HUES6 (cell line): ENCODE results near the gene CLIC4.
"Not testable (repeated sequence)": the region's sequence is repeated elsewhere in the genome, so short reads cannot be mapped to it uniquely, and the experiment has no call there.

Source experiments
- H3K27ac ChIP-seq: 2 replicates; pipeline ENCODE4 v1.7.0; 2013; ENCODE audit warnings: low read depth, mild to moderate bottlenecking, low read length, inconsistent platforms
- H3K27me3 ChIP-seq: 2 replicates; pipeline ENCODE4 v1.6.1; 2013; ENCODE audit warnings: low read length; ENCODE audit not compliant: control insufficient read depth, insufficient read depth
- H3K36me3 ChIP-seq: 2 replicates; pipeline ENCODE4 v1.6.1; 2013; ENCODE audit warnings: low read length; ENCODE audit not compliant: control insufficient read depth, insufficient read depth
- H3K4me1 ChIP-seq: 2 replicates; pipeline ENCODE4 v1.6.1; 2013; ENCODE audit warnings: low read length; ENCODE audit not compliant: control insufficient read depth, insufficient read depth
- H3K4me3 ChIP-seq: 2 replicates; pipeline ENCODE4 v1.5.1; 2013; ENCODE audit warnings: low read depth, low read length
- H3K9ac ChIP-seq: one replicate; pipeline ENCODE4 v1.6.1; 2013; ENCODE audit warnings: mild to moderate bottlenecking, low read length
- H3K9me3 ChIP-seq: 2 replicates; pipeline ENCODE4 v1.6.1; 2013; ENCODE audit warnings: low read depth, low read length; ENCODE audit not compliant: control insufficient read depth, insufficient read depth

Gene CLIC4

DNA sequence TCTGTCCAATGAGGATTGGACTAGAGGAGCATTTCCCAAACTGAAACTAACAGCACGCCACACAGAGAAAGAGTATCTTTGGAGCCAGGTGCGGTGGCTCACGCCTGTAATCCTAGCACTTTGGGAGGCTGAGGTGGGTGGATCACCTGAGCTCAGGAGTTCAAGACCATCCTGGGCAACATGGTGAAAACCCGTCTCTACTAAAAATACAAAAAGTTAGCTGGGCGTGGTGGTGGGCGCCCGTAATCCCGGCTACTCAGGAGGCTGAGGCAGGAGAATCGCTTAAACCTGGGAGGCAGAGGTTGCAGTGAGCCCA lies 39.2 kb upstream of the CLIC4 start:
- not testable (repeated sequence) for H3K27me3 ChIP-seq, H3K4me3 ChIP-seq

DNA sequence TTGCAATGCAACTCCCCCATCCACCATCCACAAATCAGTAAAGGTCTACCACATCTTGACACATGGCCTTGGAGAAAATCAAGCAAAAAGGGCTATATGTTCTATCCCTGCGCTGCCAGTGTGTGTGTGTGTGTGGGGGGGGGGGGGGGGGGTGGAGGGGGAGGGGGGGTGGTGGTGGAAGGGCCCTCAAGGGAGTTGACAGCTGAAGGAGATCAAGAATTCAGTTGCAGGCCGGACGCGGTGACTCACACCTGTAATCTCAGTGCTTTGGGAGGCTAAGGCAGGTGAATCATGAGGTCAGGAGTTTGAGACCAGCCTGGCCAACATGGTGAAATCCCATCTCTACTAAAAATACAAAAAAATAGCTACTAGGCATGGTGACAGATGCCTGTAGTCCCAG lies 37.6 kb upstream of the CLIC4 start:
- Histone ChIP-seq H3K9ac (no peak overlapping the region), H3K4me1 (peaks cover 15% of the 10 kb centered on the region), H3K27ac (no peak overlapping the region), H3K9me3 (no peaks in the 10 kb centered on the region), H3K4me3 (no peak overlapping the region), H3K27me3 (no peaks in the 10 kb centered on the region), H3K36me3 (no peaks in the 10 kb centered on the region)

More for the DNA sequence above, 39.2 kb upstream of the CLIC4 start:
- H3K9ac ChIP-seq, H3K36me3 ChIP-seq, H3K9me3 ChIP-seq, H3K27ac ChIP-seq: not testable (repeated sequence)
- H3K4me1 ChIP-seq = peaks cover 18% of the 10 kb centered on the region

DNA sequence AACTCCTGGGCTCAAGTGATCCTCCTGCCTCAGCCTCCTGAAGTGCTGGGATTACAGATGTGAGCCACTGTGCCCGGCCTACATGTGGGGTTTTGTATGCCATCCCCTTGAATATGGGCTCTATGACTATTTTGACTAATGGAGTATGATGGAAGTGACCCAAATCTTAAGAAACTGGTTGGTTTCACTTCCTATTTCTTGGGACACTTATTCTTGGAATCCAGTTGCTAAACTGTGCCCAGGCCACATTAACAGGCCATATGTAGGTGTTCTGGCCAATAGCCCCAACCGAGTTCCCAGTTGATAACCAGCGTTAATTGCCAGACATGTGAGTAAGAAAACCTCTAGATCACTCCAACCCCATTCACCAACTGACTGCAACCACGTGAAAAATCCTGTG lies 36.3 kb upstream of the CLIC4 start:
- peaks cover 12% of the 10 kb centered on the region for H3K4me1 ChIP-seq
- H3K36me3 ChIP-seq = no peaks in the 10 kb centered on the region
- no peaks in the 10 kb centered on the region for H3K9me3 ChIP-seq
- no peaks in the 10 kb centered on the region for H3K27me3 ChIP-seq
- H3K9ac ChIP-seq = no peak overlapping the region
- no peak overlapping the region for H3K4me3 ChIP-seq
- no peak overlapping the region for H3K27ac ChIP-seq

DNA sequence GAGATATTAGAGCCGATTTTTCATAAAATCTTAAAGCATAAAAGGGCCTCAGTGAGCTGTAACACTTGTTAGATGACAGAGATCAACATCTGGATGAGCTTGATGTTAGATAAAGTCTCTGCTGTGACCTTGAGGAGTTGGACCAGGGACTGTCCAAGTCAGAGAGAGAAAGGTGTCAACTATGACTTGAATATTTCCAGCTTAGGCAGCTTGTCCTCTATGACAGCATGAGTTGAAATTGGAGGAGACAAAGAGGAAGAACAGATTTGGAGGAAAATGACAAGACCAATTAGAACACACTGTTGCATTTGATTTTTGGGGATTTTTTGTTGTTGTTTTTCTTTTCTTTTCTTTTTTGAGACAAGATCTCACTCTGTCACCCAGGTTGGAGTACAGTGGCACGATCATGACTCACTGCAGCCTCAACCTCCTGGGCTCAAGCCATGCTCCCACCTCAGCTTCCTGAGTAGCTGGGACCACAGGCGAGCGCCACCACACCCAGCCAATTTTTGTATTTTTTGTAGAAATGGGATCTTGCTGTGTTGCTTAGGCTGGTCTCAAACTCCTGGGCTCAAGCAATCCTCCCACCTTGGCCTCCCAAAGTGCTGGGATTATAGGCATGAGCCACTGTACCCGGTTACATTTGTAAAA lies 35.3 kb upstream of the CLIC4 start:
- H3K36me3 ChIP-seq = no peaks in the 10 kb centered on the region
- no peak overlapping the region for H3K9ac ChIP-seq
- no peak overlapping the region for H3K27ac ChIP-seq
- H3K9me3 ChIP-seq = no peaks in the 10 kb centered on the region
- peaks cover 9% of the 10 kb centered on the region for H3K4me1 ChIP-seq
- no peak overlapping the region for H3K4me3 ChIP-seq
- no peaks in the 10 kb centered on the region for H3K27me3 ChIP-seq

DNA sequence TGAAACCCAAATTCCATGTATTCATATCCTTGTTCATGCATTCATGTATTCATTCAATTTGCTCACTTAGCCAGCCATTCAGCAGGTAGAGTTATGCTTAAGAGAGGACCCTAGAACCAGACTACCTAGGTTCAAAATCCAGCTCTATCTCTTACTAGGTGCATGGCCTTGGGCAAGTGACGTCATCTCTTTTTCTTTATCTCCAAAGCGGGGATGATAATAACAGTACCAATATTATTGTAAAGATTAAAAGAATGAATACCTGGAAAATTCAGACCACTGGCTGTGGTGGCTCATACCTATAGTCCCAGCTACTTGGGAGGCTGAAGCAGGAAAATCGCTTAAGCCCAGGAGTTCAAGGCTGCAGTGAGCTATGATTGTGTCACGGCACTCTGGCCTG lies 33.9 kb upstream of the CLIC4 start:
- Histone ChIP-seq H3K27ac (no peak overlapping the region), H3K4me3 (no peak overlapping the region), H3K36me3 (no peaks in the 10 kb centered on the region), H3K9me3 (no peaks in the 10 kb centered on the region), H3K9ac (no peak overlapping the region), H3K4me1 (0 out of 2 replicates have a peak, but pooled peaks cover 2% of the 10 kb centered on the region), H3K27me3 (no peaks in the 10 kb centered on the region)

DNA sequence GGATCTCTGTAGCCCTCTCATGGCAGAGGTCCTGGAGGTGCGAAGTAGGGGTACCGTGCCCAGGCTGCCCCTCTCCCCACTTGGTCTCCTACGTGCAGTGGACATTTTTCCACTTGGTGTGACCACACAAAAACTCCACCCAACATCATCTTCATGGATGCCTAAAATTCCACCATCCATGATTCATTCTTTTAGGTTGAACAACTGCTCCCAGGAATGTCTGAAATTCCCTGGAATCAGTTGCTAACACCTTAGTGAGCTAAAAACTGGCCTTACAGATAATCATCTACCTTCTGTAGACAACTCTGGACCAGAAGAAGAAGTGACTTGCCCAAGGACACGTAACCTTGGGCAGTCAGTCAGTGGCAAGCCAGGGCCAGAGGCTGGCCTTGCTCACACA lies 32.1 kb upstream of the CLIC4 start:
- Histone ChIP-seq H3K27me3 (no peaks in the 10 kb centered on the region), H3K9ac (no peak overlapping the region), H3K4me3 (no peak overlapping the region), H3K36me3 (no peaks in the 10 kb centered on the region), H3K9me3 (no peaks in the 10 kb centered on the region), H3K4me1 (0 out of 2 replicates have a peak, but pooled peaks cover 2% of the 10 kb centered on the region), H3K27ac (no peak overlapping the region)

DNA sequence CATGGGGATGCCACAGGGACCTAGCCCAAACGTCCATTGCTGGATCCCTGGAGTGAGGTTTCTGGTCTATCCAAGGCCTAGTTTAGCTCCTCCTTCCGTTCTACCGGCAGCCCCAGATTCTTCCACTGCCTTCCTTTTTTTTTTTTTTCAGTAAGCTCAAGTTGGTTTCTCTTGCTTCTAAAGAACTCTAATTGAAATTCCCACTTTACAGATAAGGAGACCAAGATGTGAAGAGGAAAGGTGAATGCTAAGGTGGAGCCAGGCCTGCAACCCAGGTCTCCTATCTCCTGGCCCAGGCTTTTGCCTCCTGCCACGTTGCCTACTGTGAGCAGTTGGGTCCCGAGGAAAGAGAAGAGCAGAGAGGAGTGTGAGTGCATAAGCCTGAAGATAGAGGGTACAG lies 31.5 kb upstream of the CLIC4 start:
- Histone ChIP-seq H3K4me1 (0 out of 2 replicates have a peak, but pooled peaks cover 2% of the 10 kb centered on the region), H3K9ac (no peak overlapping the region), H3K27me3 (no peaks in the 10 kb centered on the region), H3K9me3 (no peaks in the 10 kb centered on the region), H3K27ac (no peak overlapping the region), H3K36me3 (no peaks in the 10 kb centered on the region), H3K4me3 (no peak overlapping the region)

DNA sequence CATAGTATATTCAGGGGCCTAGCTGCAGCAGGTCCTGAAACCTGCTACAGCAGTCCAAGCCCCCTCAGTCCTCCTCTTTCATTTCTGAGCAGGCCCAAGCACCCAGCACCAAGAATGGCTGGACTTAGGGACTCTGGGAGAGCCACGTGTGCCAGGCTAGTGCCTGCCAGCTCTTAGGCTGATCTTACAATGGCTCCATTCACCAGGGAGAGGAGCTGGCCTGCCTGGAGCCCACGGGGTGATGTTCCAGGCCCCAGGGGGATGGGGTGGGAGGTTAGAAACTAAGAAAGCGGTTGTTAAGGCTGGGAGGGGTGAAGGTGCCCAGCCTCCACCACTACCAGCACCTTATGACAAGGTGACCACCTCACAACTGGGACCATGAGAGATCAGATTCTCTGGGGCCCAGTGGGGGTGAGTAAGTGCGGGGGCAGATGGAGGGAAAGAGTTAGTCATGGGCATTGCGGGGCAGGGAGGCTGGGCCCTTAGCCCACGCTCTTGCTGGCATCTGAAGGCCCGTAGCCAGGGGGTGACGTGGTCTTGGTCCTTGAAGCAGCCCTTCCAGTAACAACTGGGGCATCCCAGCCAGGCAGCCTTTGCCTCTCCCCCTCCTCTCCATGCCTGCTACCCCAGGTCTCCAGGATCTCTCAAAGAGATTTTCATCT lies 30.3 kb upstream of the CLIC4 start:
- Histone ChIP-seq H3K27ac (no peak overlapping the region), H3K36me3 (no peaks in the 10 kb centered on the region), H3K27me3 (no peaks in the 10 kb centered on the region), H3K4me3 (no peak overlapping the region), H3K4me1 (0 out of 2 replicates have a peak, but pooled peaks cover 2% of the 10 kb centered on the region), H3K9me3 (no peaks in the 10 kb centered on the region), H3K9ac (no peak overlapping the region)

DNA sequence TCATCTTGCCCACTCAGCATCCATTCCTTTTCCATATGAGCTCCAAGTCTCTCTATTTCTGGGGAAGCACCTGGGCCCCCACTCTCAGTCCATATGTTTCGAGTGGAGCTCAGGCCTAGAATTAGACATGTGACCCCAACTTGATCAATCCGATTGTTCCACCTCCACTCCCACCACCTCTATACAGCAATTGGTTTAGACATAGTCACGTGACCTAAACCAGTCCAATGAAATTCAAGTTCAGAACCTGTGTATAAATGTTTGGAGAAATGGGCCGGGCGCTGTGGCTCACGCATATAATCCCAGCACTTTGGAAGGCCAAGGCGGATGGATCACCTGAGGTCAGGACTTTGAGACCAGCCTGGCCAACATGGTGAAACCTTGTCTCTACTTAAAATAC lies 29.6 kb upstream of the CLIC4 start:
- H3K4me1 ChIP-seq = 0 out of 2 replicates have a peak, but pooled peaks cover 2% of the 10 kb centered on the region
- no peak overlapping the region for H3K9ac ChIP-seq
- H3K4me3 ChIP-seq = no peak overlapping the region
- no peak overlapping the region for H3K27ac ChIP-seq
- H3K36me3 ChIP-seq = no peaks in the 10 kb centered on the region
- 0 out of 2 replicates have a peak, but pooled peaks cover under 1% of the 10 kb centered on the region for H3K9me3 ChIP-seq
- no peaks in the 10 kb centered on the region for H3K27me3 ChIP-seq

DNA sequence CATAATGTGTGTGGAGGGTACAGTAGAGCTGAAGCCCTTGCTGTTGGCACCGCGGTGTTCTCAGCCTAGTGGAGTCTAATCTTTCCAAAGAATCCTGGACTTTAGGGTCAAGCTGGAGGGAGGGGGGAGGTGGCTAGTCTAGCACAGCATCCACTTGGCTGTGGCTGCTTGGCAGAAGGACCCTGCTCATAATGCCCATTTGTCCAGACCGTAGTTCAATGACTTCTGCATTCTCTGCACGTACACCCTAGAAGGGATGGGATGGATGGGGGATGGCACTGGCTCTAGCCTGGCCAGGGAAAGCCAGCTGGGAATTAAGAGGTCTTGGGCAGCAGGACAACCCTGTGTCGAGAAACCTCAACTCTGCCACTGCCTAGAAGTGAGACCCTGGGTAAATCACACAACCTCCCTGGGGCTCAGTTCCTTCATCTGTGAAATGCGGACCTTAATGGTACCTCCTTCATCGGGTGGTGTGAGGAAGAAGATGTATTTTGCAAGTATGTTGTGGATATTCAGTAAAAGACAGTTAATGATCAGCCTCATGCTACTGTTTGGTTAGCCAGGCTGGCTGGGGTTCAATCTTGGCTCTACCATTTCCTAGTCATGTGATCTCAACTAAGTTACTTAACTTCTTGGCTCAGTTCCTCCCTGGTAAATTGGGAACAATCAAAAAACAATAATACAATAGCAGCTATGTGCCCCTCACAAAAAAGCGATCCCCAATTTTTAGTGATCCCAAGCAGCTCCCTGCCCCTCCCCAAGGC lies 27.2 kb upstream of the CLIC4 start:
- Histone ChIP-seq H3K27me3 (no peaks in the 10 kb centered on the region), H3K36me3 (no peaks in the 10 kb centered on the region), H3K4me1 (0 out of 2 replicates have a peak, but pooled peaks cover 2% of the 10 kb centered on the region), H3K4me3 (no peak overlapping the region), H3K27ac (no peak overlapping the region), H3K9me3 (0 out of 2 replicates have a peak, but pooled peaks cover 2% of the 10 kb centered on the region), H3K9ac (no peak overlapping the region)

DNA sequence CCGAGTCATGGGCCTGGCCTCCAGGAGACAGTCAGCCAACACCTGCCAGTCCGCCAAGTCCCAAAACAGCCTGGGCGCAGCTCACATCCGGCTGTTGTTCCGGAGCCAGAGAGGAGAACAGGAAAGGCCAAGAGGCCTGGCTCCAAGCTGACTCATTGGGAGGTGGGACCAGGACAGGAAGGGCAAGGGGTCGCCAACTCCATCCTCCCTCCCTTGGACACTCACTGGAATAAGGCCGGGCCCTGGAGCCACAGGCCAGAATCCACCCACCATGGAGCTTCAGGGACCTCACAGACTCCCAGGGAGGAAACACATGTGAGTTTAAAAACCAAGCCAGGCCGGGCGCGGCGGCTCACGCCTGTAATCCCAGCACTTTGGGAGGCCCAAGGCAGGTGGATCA lies 25.1 kb upstream of the CLIC4 start:
- H3K4me3 ChIP-seq = no peak overlapping the region
- H3K9me3 ChIP-seq = 0 out of 2 replicates have a peak, but pooled peaks cover 2% of the 10 kb centered on the region
- no peak overlapping the region for H3K27ac ChIP-seq
- no peak overlapping the region for H3K9ac ChIP-seq
- H3K27me3 ChIP-seq = no peaks in the 10 kb centered on the region
- H3K4me1 ChIP-seq = peaks cover 9% of the 10 kb centered on the region; the same call in 1 of the 2 replicates
- no peaks in the 10 kb centered on the region for H3K36me3 ChIP-seq
